Tibial artery (tissue), 4 donors: ENCODE measurements around the gene DYNC2I2.

Source experiments
- DNase-seq, 2 donors: peaks; one replicate each; pipeline ENCODE4 v3.0.0-alpha.2; 2019
- H3K27ac ChIP-seq, 2 donors: fragments of 200-600 bp; sonication (generic) in 1 of 2; 1 replicate in 1 of 2; 2 replicates in 1 of 2; pipeline ENCODE4 v1.5.1; 2018 to 2019; ENCODE audit warnings: mild to moderate bottlenecking in 1 of 2
- H3K27me3 ChIP-seq, 2 donors: fragments of 200-600 bp; sonication (generic) in 1 of 2; one replicate each; pipeline versions ENCODE4 v1.5.1 to v1.6.0; 2016 to 2019
- H3K36me3 ChIP-seq, 3 donors: fragments of 200-600 bp; sonication (generic) in 2 of 3; one replicate each; pipeline ENCODE4 v1.5.1; 2016 to 2019; ENCODE audit warnings: mild to moderate bottlenecking in 2 of 3
- H3K4me1 ChIP-seq, 4 donors: fragments of 200-600 bp; sonication (generic) in 2 of 4; 1 replicate in 3 of 4; 2 replicates in 1 of 4; pipeline ENCODE4 v1.5.1; 2016 to 2019
- H3K4me3 ChIP-seq, 2 donors: fragments of 200-600 bp; sonication (generic) in 1 of 2; 1 replicate in 1 of 2; 2 replicates in 1 of 2; pipeline ENCODE4 v1.5.1; 2018 to 2019; ENCODE audit warnings: mild to moderate bottlenecking in 2 of 2
- H3K9me3 ChIP-seq, 3 donors: fragments of 200-600 bp; sonication (generic) in 1 of 3; one replicate each; pipeline ENCODE4 v1.5.1; 2016 to 2019
- CTCF ChIP-seq, 2 experiments: fragments of 200-600 bp in 1 of 2; fragments of 450-650 bp in 1 of 2; IDR thresholded peaks; one replicate each; pipeline ENCODE4 v1.5.1; 2017 to 2019; ENCODE audit warnings: antibody characterized with exemption in 2 of 2, mild to moderate bottlenecking in 1 of 2, moderate library complexity in 1 of 2
- intact Hi-C: fragments of 100-400 bp; cut with DNase I; formaldehyde crosslinking; loops from one replicate; pipeline ENCODE4 v1.15.0; 2023; ENCODE audit warnings: low total_unique reads

The DYNC2I2 gene

GRCh38 chr9:128688501-128689292, 32.0 kb upstream of the DYNC2I2 start, which contains the start of gene SET:
TSS of gene SET (plus strand) at chr9:128689222. CDS start at chr9:128689583, 361 bp downstream.
- Histone ChIP-seq H3K4me3 (peak within 1 kb of the TSS; percentile 88 to 97), H3K27me3 (peaks cover 0 to 5% of the 10 kb centered on the region in 2 donors), H3K27ac (peak within 1 kb of the TSS; percentile 92 to 98), H3K4me1 (peaks cover 0 to 32% (median 28%) of the 10 kb centered on the region in 4 donors), H3K36me3 (peaks cover 20 to 25% (median 24%) of the 10 kb centered on the region in 3 donors), H3K9me3 (no peaks in the 10 kb centered on the region)
- intact Hi-C loops: no loop called here
- TF ChIP-seq CTCF (IDR thresholded peaks at IDR 0.05): peak in 1 of 2 experiments; percentile 5
- peak; percentile 89 to 95 for DNase-seq

GRCh38 chr9:128687453-128687852, 30.8 kb upstream of the DYNC2I2 start:
- Histone ChIP-seq H3K4me3 (no peak overlapping the region), H3K4me1 (peaks cover 0 to 40% (median 32%) of the 10 kb centered on the region in 4 donors), H3K9me3 (no peaks in the 10 kb centered on the region), H3K27me3 (peaks cover 0 to 5% of the 10 kb centered on the region in 2 donors), H3K36me3 (peaks cover 8 to 13% (median 12%) of the 10 kb centered on the region in 3 donors), H3K27ac (no peak overlapping the region)
- DNase-seq: no peak
- intact Hi-C loops: no loop called here
- TF ChIP-seq CTCF (IDR thresholded peaks at IDR 0.05): no peak

GRCh38 chr9:128685636-128686489, 29.2 kb upstream of the DYNC2I2 start:
- Histone ChIP-seq H3K27ac (no peak overlapping the region), H3K36me3 (no peaks in the 10 kb centered on the region), H3K4me1 (peaks cover 0 to 35% (median 27%) of the 10 kb centered on the region in 4 donors), H3K9me3 (no peaks in the 10 kb centered on the region), H3K4me3 (no peak overlapping the region), H3K27me3 (peaks cover 0 to 5% of the 10 kb centered on the region in 2 donors)
- no peak for DNase-seq
- intact Hi-C loops: no loop called here
- TF ChIP-seq CTCF (IDR thresholded peaks at IDR 0.05): no peak

- Histone ChIP-seq H3K4me3 (peak overlapping the region; percentile 39 to 57), H3K4me1 (peaks cover 0 to 27% (median 19%) of the 10 kb centered on the region in 4 donors), H3K36me3 (no peaks in the 10 kb centered on the region), H3K27ac (peak overlapping the region; percentile 38 to 41), H3K9me3 (no peaks in the 10 kb centered on the region), H3K27me3 (peaks cover 0 to 5% of the 10 kb centered on the region in 2 donors)
- no peak for TF ChIP-seq CTCF (IDR thresholded peaks at IDR 0.05)
- DNase-seq: peak; percentile 77 to 85
- intact Hi-C loops: no loop called here
Measured at GRCh38 chr9:128684325-128685199, 27.9 kb upstream of the DYNC2I2 start.

GRCh38 chr9:128684065-128684324, 27.3 kb upstream of the DYNC2I2 start:
- no peak for TF ChIP-seq CTCF (IDR thresholded peaks at IDR 0.05)
- Histone ChIP-seq H3K9me3 (no peaks in the 10 kb centered on the region), H3K4me3 (peak overlapping the region; percentile 39 to 57), H3K36me3 (no peaks in the 10 kb centered on the region), H3K4me1 (peaks cover 0 to 27% (median 19%) of the 10 kb centered on the region in 4 donors), H3K27me3 (peaks cover 0 to 5% of the 10 kb centered on the region in 2 donors), H3K27ac (peak overlapping the region; percentile 38 to 41)
- no peak for DNase-seq
- intact Hi-C loops: no loop called here
